H1 (cell line): ENCODE results near the gene DNM2. TPM values are rescaled to one million over a fixed set of nuclear protein-coding genes. Genes with fewer than 3 reads are reported as not detected.

Experiments
- CTCF ChIA-PET: fragments of 300-600 bp; sonication (Branson Sonifier 250); formaldehyde crosslinking; loops from one replicate; lab custom pipeline; 2021; ENCODE audit not compliant: partially characterized antibody; lab: Charles Lee
- POLR2A ChIA-PET: fragments of 300-600 bp; sonication (Branson Sonifier 250); formaldehyde crosslinking; loops from one replicate; lab custom pipeline; 2021; ENCODE audit warnings: inconsistent platforms; ENCODE audit not compliant: partially characterized antibody; lab: Charles Lee
- DNase-seq, 2 experiments: peaks; one replicate each; pipeline versions ENCODE4 v3.0.0 to v3.0.0-alpha.2; 2010 to 2022; ENCODE audit warnings: low spot score in 2 of 2, low read depth in 1 of 2, mixed read lengths in 1 of 2
- FAIRE-seq: peaks from 2 replicates; lab custom pipeline; 2011; peaks lifted over from hg19 to GRCh38; lab: Jason Lieb, UNC
- H2AFZ ChIP-seq: 2 replicates; pipeline ENCODE4 v1.8.1; 2012; ENCODE audit warnings: low read length, inconsistent platforms
- H2AK5ac ChIP-seq: 2 replicates; pipeline ENCODE4 v1.6.1; 2013; ENCODE audit warnings: low read depth, low read length
- H2BK120ac ChIP-seq: replicated peaks from 2 replicates; pipeline ENCODE3; 2013; ENCODE audit warnings: low read depth, low read length, inconsistent platforms
- H2BK12ac ChIP-seq: 2 replicates; pipeline ENCODE4 v1.6.1; 2013; ENCODE audit warnings: low read depth, low read length
- H2BK15ac ChIP-seq: 2 replicates; pipeline ENCODE4 v1.6.1; 2013; ENCODE audit warnings: low read length
- H2BK20ac ChIP-seq: 2 replicates; pipeline ENCODE4 v1.6.1; 2013; ENCODE audit warnings: low read length
- H2BK5ac ChIP-seq: 2 replicates; pipeline ENCODE4 v1.6.1; 2013; ENCODE audit warnings: low read depth, low read length
- H3K14ac ChIP-seq: 2 replicates; pipeline ENCODE4 v1.6.1; 2013; ENCODE audit warnings: inconsistent platforms; ENCODE audit not compliant: insufficient read length
- H3K18ac ChIP-seq: 2 replicates; pipeline ENCODE4 v1.6.1; 2013; ENCODE audit warnings: low read length; ENCODE audit errors: extremely low read depth
- H3K23ac ChIP-seq: 2 replicates; pipeline ENCODE4 v1.6.1; 2013; ENCODE audit warnings: inconsistent platforms; ENCODE audit not compliant: insufficient read length
- H3K23me2 ChIP-seq: 2 replicates; pipeline ENCODE4 v1.6.1; 2013; ENCODE audit warnings: low read depth, low read length
- H3K27ac ChIP-seq: 2 replicates; pipeline ENCODE4 v1.6.1; 2011; ENCODE audit warnings: low read depth, low read length, inconsistent platforms
- H3K27me3 ChIP-seq, 4 experiments: replicated peaks in 1 of 4; 1 replicate in 1 of 4; 2 replicates in 3 of 4; pipeline versions ENCODE4 v1.6.1 to v1.8.1; 2011 to 2013; ENCODE audit warnings: low read length in 3 of 4, mild to moderate bottlenecking in 3 of 4, inconsistent platforms in 2 of 4, mixed read lengths in 2 of 4, moderate library complexity in 1 of 4; ENCODE audit not compliant: control insufficient read depth in 3 of 4, insufficient read depth in 3 of 4; ENCODE audit errors: extremely low read depth in 1 of 4
- H3K36me3 ChIP-seq, 4 experiments: 2 replicates each; pipeline versions ENCODE4 v1.6.1 to v1.8.1; 2011 to 2013; ENCODE audit warnings: mild to moderate bottlenecking in 4 of 4, low read length in 3 of 4, moderate library complexity in 2 of 4, control low read depth in 1 of 4, inconsistent platforms in 1 of 4; ENCODE audit not compliant: insufficient read depth in 4 of 4, control insufficient read depth in 2 of 4
- H3K4ac ChIP-seq: replicated peaks from 2 replicates; pipeline ENCODE3; 2013; ENCODE audit warnings: low read length, low read depth, mixed read lengths, inconsistent platforms; ENCODE audit not compliant: insufficient read length
- H3K4me1 ChIP-seq, 4 experiments: replicated peaks in 1 of 4; 1 replicate in 1 of 4; 2 replicates in 3 of 4; pipeline versions ENCODE4 v1.6.1 to v1.8.1; 2011 to 2013; ENCODE audit warnings: low read length in 3 of 4, inconsistent platforms in 2 of 4, mixed read lengths in 1 of 4; ENCODE audit not compliant: insufficient read depth in 4 of 4, control insufficient read depth in 3 of 4
- H3K4me2 ChIP-seq, 2 experiments: 2 replicates each; pipeline versions ENCODE4 v1.6.1 to v1.8.1; 2011 to 2013; ENCODE audit warnings: low read depth in 2 of 2, low read length in 2 of 2, control low read depth in 1 of 2, inconsistent platforms in 1 of 2, mild to moderate bottlenecking in 1 of 2; ENCODE audit not compliant: insufficient read depth in 1 of 2
- H3K4me3 ChIP-seq, 4 experiments: fragments of 200-600, 300-600 bp in 1 of 4; sonication (generic), shearing (Covaris generic), sonication (Bioruptor Twin) in 1 of 4; 2 replicates each; pipeline versions ENCODE4 v1.5.1 to v1.8.1; 2011 to 2016; ENCODE audit warnings: low read length in 4 of 4, low read depth in 3 of 4, control low read depth in 2 of 4, inconsistent platforms in 2 of 4, mild to moderate bottlenecking in 2 of 4, mixed read lengths in 1 of 4, moderate library complexity in 1 of 4; ENCODE audit not compliant: insufficient read depth in 2 of 4; ENCODE audit errors: extremely low read depth in 1 of 4
- H3K56ac ChIP-seq: replicated peaks from 2 replicates; pipeline ENCODE3; 2013; ENCODE audit warnings: low read depth, mild to moderate bottlenecking, mixed read lengths, low read length, inconsistent platforms; ENCODE audit not compliant: insufficient read length
- H3K79me1 ChIP-seq: 2 replicates; pipeline ENCODE4 v1.6.1; 2013; ENCODE audit warnings: low read depth, low read length, control low read depth
- H3K79me2 ChIP-seq, 2 experiments: 2 replicates each; pipeline versions ENCODE4 v1.6.1 to v1.8.1; 2012 to 2013; ENCODE audit warnings: low read length in 2 of 2, mild to moderate bottlenecking in 2 of 2, inconsistent platforms in 1 of 2; ENCODE audit not compliant: insufficient read depth in 2 of 2, control insufficient read depth in 1 of 2
- H3K9ac ChIP-seq, 4 experiments: replicated peaks in 1 of 4; 1 replicate in 1 of 4; 2 replicates in 3 of 4; pipeline versions ENCODE4 v1.6.1 to v1.8.1; 2011 to 2013; ENCODE audit warnings: low read depth in 3 of 4, low read length in 3 of 4, control low read depth in 2 of 4, mild to moderate bottlenecking in 2 of 4, moderate library complexity in 2 of 4, inconsistent platforms in 1 of 4; ENCODE audit errors: extremely low read depth in 1 of 4
- H3K9me3 ChIP-seq, 2 experiments: 2 replicates each; pipeline versions ENCODE4 v1.6.1 to v1.8.1; 2012 to 2013; ENCODE audit warnings: mild to moderate bottlenecking in 2 of 2, moderate library complexity in 2 of 2, control low read depth in 1 of 2, inconsistent platforms in 1 of 2, low read depth in 1 of 2, low read length in 1 of 2, mixed read lengths in 1 of 2; ENCODE audit not compliant: insufficient read depth in 2 of 2
- H4K20me1 ChIP-seq, 2 experiments: replicated peaks in 1 of 2; 2 replicates each; pipeline versions ENCODE3 to v1.8.1; 2011 to 2013; ENCODE audit warnings: inconsistent platforms in 2 of 2, low read length in 2 of 2, mild to moderate bottlenecking in 1 of 2; ENCODE audit not compliant: insufficient read depth in 2 of 2, control insufficient read depth in 1 of 2
- H4K5ac ChIP-seq: 2 replicates; pipeline ENCODE4 v1.6.1; 2013; ENCODE audit warnings: low read length, low read depth, mixed read lengths, inconsistent platforms; ENCODE audit not compliant: insufficient read length
- H4K8ac ChIP-seq: 2 replicates; pipeline ENCODE4 v1.8.0; 2013; ENCODE audit warnings: mild to moderate bottlenecking, moderate library complexity, low read length, inconsistent platforms; ENCODE audit not compliant: insufficient read depth; ENCODE audit errors: extremely low read depth
- H4K91ac ChIP-seq: replicated peaks from 2 replicates; pipeline ENCODE3; 2013; ENCODE audit warnings: low read length, mixed read lengths, inconsistent platforms; ENCODE audit not compliant: insufficient read length
- ASH2L ChIP-seq: fragments of 200-600, 300-600 bp; sonication (generic); IDR thresholded peaks from one replicate; pipeline ENCODE4 v1.7.1; 2017; ENCODE audit warnings: low read length
- EGR1 ChIP-seq: IDR thresholded peaks from 2 replicates; pipeline ENCODE4 v1.6.1; 2011; ENCODE audit warnings: low read depth, low read length, borderline replicate concordance
- GABPA ChIP-seq: IDR thresholded peaks from 2 replicates; pipeline ENCODE4 v1.6.1; 2011; ENCODE audit warnings: mild to moderate bottlenecking, low read length, moderate library complexity, borderline replicate concordance; ENCODE audit not compliant: insufficient read depth
- NANOG ChIP-seq: IDR thresholded peaks from 2 replicates; pipeline ENCODE4 v1.6.1; 2011; ENCODE audit warnings: low read length, low read depth, mild to moderate bottlenecking, inconsistent platforms; ENCODE audit not compliant: insufficient read depth, poor library complexity, severe bottlenecking
- RAD21 ChIP-seq, 2 experiments: IDR thresholded peaks in 1 of 2; conservative IDR thresholded peaks in 1 of 2; 2 replicates each; pipeline ENCODE4 v1.6.1; 2011; ENCODE audit warnings: low read depth in 2 of 2, low read length in 2 of 2, improper control_type of control experiment in 1 of 2, inconsistent platforms in 1 of 2, mild to moderate bottlenecking in 1 of 2, moderate library complexity in 1 of 2
- SP1 ChIP-seq: IDR thresholded peaks from 2 replicates; pipeline ENCODE4 v1.6.1; 2011; ENCODE audit warnings: low read depth, low read length
- TAF1 ChIP-seq: IDR thresholded peaks from 2 replicates; pipeline ENCODE4 v1.6.1; 2011; ENCODE audit warnings: mild to moderate bottlenecking, low read depth, low read length
- TBP ChIP-seq: IDR thresholded peaks from 2 replicates; pipeline ENCODE4 v1.6.1; 2011; ENCODE audit warnings: low read depth, low read length, improper control_type of control experiment
- WGBS, 2 experiments: shearing (Covaris generic) in 1 of 2; methylation state at CpG; one replicate each; pipeline versions ENCODE4 v1.1.6 to v1.1.7; 2013 to 2015; ENCODE audit warnings: low lambda C conversion rate in 2 of 2, mixed read lengths in 2 of 2, inconsistent platforms in 1 of 2, low coverage in 1 of 2, missing lambda C conversion rate in 1 of 2; ENCODE audit not compliant: insufficient replicate concordance in 2 of 2, insufficient coverage in 1 of 2, insufficient read length in 1 of 2; ENCODE audit errors: extremely low coverage in 1 of 2, missing lambda C conversion rate in 1 of 2; 5-methylcytosine and 5-hydroxymethylcytosine counted together
- polyA plus RNA-seq, 7 experiments: library from polyadenylated mRNA; depleted of rRNA in 3 of 7; stranded (reverse) in 5 of 7; unstranded in 2 of 7; fragments of >200 nt in 5 of 7; fragments of 200-250 nt in 2 of 7; gene quantifications; 1 replicate in 5 of 7; 2 replicates in 1 of 7; 4 replicates in 1 of 7; pipeline versions ENCODE4 v1.2.1 to v1.2.3, GENCODE V29; 2011 to 2013; ENCODE audit warnings: missing spikeins in 2 of 7, mixed read lengths in 2 of 7
- total RNA-seq: library from RNA; stranded (reverse); fragmentation: NEBNext Ultra II Directional; extraction: Animal tissue kit (Norgen Biotek cat#: 25700); gene quantifications from 2 replicates; pipeline ENCODE4 v1.2.1, GENCODE V29; 2021
- TF ChIP-seq, protein P1 (sequence below), 3 experiments: IDR thresholded peaks; 1 replicate in 2 of 3; 2 replicates in 1 of 3; pipeline versions ENCODE4 v1.5.1 to v1.6.1; 2011; ENCODE audit warnings: low read length in 3 of 3, mild to moderate bottlenecking in 3 of 3, inconsistent platforms in 2 of 3, low read depth in 1 of 3, moderate library complexity in 1 of 3; ENCODE audit not compliant: insufficient read depth in 1 of 3; ENCODE audit errors: control extremely low read depth in 1 of 3

DNM2 gene
- total and polyA plus RNA-seq, 2 of the 8 experiments (the other 6 are each of a cell fraction or from before 2014, with no cell fraction given): 61.9 to 120 TPM

DNA sequence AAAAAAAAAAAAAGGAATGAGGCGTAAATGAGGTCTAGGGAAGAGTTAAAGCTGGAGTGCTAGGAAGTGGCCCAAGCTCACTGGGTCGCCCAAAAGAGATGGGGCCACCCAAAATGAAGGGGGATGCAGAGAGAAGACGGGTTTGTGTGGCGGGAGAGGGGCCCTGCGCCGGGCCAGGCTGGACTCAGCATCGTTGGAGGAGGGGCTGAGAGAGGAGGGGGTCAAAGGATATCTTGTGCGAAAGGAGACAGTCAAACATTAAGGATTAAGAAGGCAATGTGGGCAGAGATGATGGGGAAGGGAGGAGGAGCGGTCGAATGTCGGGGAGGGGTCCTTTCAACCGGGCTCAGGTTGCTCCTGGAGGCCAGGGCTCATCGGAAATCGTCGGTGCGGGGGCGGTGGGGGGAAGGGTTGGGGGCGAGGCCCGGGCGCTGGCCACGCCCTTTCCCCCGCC is 152.6 kb downstream of the DNM2 start:
- 2% methylated on average over 14 of the region's 22 CpGs; no CpG with 5 or more reads in 1 of the 2 experiments for WGBS, 2 experiments
- H4K5ac ChIP-seq: peak overlapping the region; percentile 90
- H3K23ac ChIP-seq: no peak overlapping the region
- H3K79me1 ChIP-seq: peaks cover 3% of the 10 kb centered on the region
- H2BK5ac ChIP-seq: peak overlapping the region; percentile 89
- FAIRE-seq: no peak
- peaks cover 8% of the 10 kb centered on the region; the same call in 1 of the 2 replicates for H3K23me2 ChIP-seq
- peak overlapping the region; percentile 11 for H3K56ac ChIP-seq
- ChIA-PET POLR2A (interaction anchor here (0.6 to 2.9 kb wide), 9 partner anchors 9 to 405 kb away, joined by 3 to 21 read pairs (median 3); partner anchors contain the start of gene TMED1), CTCF (interaction anchor here (0.6 to 11.3 kb wide), 7 partner anchors 9 to 620 kb away, joined by 3 to 249 read pairs (median 3); partner anchors contain the start of gene C19orf38)
- H3K18ac ChIP-seq: peak overlapping the region; percentile 98
- peaks cover 0 to 3% (median 0%) of the 10 kb centered on the region in 4 experiments; a peak in 1 of 8 replicates for H3K36me3 ChIP-seq
- H2BK12ac ChIP-seq: no peak overlapping the region
- H3K9ac ChIP-seq: peak overlapping the region in 3 of 4 experiments; percentile 51 to 71 (median 58); a peak in 6 of 7 replicates
- peak overlapping the region; percentile 86 for H3K27ac ChIP-seq
- peak overlapping the region; percentile 41 to 59 (median 48); a peak in 6 of 8 replicates for H3K4me3 ChIP-seq
- no peak overlapping the region; the same call in 1 of the 2 replicates for H2AK5ac ChIP-seq
- H3K79me2 ChIP-seq: peaks cover 0 to 34% of the 10 kb centered on the region in 2 experiments; a peak in 3 of 4 replicates
- H3K9me3 ChIP-seq: no peaks in the 10 kb centered on the region
- H3K4me2 ChIP-seq: peak overlapping the region; percentile 81 to 95
- no peaks in the 10 kb centered on the region for H3K27me3 ChIP-seq
- H2BK15ac ChIP-seq: peak overlapping the region; percentile 95; the same call in 1 of the 2 replicates
- no peak overlapping the region for H2BK20ac ChIP-seq
- H2AFZ ChIP-seq: no peak overlapping the region
- peaks cover 0 to 1% of the 10 kb centered on the region in 2 experiments for H4K20me1 ChIP-seq
- no peak overlapping the region for H2BK120ac ChIP-seq
- peak overlapping the region; percentile 93 for H4K8ac ChIP-seq
- H4K91ac ChIP-seq: peak overlapping the region; percentile 13
- DNase-seq: peak in 1 of 2 experiments; percentile 92
- no peak overlapping the region for H3K4ac ChIP-seq
- H3K4me1 ChIP-seq: peaks cover 0 to 12% (median 2%) of the 10 kb centered on the region in 4 experiments; a peak in 5 of 7 replicates
- H3K14ac ChIP-seq: no peak overlapping the region
- TF ChIP-seq SP1 (0 out of 2 replicates have a peak, but pooled peaks have one; percentile 9), TAF1 (peak; percentile 14; the same call in 1 of the 2 replicates), GABPA (no peak), RAD21 (IDR thresholded peaks at IDR 0.05 in 1 of 2, conservative IDR thresholded peaks at IDR 0.05 in 1 of 2; ENCODE audit: low read depth in 2 of 2, low read length in 2 of 2) (no peak), EGR1 (peak; percentile 99), NANOG (no peak), ASH2L (peak; percentile 88), TBP (peak; percentile 46; the same call in 1 of the 2 replicates)
- TF ChIP-seq, protein P1, sequence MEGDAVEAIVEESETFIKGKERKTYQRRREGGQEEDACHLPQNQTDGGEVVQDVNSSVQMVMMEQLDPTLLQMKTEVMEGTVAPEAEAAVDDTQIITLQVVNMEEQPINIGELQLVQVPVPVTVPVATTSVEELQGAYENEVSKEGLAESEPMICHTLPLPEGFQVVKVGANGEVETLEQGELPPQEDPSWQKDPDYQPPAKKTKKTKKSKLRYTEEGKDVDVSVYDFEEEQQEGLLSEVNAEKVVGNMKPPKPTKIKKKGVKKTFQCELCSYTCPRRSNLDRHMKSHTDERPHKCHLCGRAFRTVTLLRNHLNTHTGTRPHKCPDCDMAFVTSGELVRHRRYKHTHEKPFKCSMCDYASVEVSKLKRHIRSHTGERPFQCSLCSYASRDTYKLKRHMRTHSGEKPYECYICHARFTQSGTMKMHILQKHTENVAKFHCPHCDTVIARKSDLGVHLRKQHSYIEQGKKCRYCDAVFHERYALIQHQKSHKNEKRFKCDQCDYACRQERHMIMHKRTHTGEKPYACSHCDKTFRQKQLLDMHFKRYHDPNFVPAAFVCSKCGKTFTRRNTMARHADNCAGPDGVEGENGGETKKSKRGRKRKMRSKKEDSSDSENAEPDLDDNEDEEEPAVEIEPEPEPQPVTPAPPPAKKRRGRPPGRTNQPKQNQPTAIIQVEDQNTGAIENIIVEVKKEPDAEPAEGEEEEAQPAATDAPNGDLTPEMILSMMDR (IDR thresholded peaks at IDR 0.05; ENCODE audit: control extremely low read depth in 1 of 3, insufficient read depth in 1 of 3, low read depth in 1 of 3, low read length in 3 of 3): no peak
